HG03432 (cell line): ENCODE results near the gene MATK.

Experiments
- ATAC-seq: cut with Tn5 transposase; IDR thresholded peaks from one replicate; pipeline ENCODE4 v1.9.1; 2021; ENCODE audit warnings: mild to moderate bottlenecking, moderate library complexity; ENCODE audit not compliant: unreplicated experiment

Gene MATK

DNA sequence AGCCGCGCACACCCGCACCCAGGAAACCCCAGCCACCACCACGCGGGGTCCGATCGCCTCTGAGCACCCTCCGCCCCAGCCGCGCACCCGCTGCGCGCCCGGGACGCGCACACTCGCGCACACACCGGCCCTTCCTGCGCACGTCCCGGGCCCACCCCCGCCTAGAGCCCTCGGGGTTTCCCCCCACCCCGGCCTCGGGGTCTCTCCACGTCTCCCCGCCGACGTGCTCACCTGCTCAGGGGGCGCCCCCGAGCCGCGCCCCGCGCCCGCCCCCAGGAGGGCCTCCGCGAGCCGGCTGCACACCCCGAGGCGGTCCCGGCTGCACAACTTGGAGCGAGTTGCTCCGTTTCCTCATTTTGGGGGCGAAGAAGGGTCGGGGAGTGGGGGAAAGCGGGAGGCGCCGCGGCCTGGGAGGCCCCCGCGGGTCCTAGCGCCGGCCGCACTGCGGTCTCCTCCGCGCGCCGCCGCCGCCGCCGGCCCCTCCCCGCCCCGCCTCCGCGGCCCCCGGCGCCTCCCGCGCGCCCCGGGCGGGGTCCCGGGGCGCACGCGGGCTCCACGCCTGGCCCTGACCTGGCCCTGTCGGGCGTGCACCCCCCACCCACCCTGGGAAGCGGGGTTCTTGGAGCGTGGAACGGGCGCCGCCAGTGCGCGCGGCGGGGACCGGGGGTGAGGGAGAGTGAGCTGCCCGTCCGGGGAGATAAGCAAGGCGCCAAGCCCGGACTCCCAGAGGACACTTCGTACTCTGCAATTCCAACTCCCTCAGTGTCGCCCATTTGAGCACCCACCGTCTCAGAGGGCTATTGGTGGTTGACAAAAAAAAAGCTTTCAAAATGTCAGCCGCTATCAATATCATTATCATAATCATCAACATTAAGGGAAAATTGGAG, at the start of gene MATK:
Gene MATK, minus strand, starts transcription at position 444 of the 887 bp plus-strand sequence. CDS start 1,246 bp downstream, outside the sequence.
- no peak for ATAC-seq

DNA sequence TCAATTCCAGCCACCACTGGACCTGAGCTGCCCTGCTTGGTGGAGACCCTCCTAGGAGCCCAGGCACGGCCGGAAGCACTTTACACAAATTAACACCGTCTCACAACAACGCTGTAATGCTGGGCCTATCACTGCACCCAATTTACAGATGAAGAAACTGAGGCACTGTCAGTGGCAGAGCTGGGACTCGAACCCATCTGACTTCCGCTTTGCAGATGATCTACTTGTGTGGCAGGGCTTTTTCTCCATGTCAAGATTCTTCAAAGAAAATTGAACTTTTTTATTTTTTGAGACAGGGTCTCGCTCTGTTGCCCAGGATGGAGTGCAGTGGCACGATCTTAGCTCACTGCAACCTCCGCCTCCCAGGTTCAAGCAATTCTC, 48.9 kb upstream of the MATK start:
- no peak for ATAC-seq

GRCh38 chr19:3834349-3835054, 48.3 kb upstream of the MATK start:
- no peak for ATAC-seq

GRCh38 chr19:3833578-3834348, 47.6 kb upstream of the MATK start:
- no peak for ATAC-seq

GRCh38 chr19:3832001-3832400, 45.8 kb upstream of the MATK start:
- no peak for ATAC-seq

DNA sequence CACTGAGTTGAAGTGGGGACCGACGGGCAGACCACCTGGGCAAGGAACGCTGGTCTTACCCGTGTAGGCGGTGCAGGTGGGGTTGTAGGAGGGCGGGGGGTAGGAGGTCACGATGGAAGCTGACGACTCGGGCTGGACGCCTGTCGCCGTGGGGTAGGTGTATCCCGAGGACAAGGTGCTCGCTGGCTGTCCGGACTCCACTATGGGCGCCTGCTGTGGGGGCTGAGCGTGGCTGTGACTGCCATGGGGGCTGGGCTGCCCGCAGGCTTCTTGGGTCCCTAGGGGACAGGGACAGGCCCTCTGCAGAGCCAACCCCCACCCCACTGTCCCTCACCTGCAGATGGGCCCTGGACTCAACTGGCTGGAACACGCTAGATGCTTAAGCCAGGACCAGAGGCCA, 45.4 kb upstream of the MATK start:
- no peak for ATAC-seq

DNA sequence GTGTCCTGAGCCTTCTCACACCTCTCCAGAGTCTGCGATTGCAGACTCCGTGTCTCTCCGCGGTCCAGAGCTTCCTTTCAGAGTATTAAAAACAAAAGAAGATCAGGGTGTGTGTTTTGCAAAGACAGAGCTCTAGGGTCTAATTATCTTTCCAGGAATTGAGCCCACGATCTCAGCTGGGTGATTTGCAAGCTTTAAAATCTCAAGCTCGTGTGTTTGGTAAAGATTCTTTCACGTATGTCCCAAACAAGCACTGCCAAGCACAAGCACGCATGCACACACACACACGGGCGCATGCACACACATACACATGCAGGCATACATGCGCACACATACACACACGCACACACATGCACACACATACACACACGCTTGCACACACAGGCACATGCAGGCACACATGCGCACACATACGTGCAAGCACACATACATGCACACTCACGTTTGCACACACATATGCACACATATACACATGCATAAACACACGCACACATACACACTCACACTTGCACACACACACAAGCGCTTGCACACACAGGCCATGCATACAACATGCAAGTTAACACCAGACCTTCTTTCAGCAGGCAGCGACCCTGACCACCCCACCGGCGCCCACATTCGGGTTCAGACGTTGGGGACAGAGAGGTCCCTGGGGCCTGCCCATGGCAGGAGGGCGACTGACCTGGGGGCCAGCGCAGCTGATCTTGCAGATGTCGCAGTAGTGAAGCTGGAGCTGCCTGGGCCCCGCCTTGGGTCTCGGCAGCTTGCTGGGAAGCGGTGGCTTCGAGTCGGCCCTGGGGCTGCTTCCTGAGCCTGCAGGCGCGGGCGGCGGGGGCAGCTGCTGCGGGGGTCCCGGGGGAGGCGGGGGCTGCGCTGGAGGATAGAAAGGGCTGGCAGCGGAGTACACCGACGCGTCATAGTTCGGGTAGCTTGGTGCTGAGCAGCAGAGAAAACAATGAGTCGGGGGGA, 44.7 kb upstream of the MATK start:
- no peak for ATAC-seq

DNA sequence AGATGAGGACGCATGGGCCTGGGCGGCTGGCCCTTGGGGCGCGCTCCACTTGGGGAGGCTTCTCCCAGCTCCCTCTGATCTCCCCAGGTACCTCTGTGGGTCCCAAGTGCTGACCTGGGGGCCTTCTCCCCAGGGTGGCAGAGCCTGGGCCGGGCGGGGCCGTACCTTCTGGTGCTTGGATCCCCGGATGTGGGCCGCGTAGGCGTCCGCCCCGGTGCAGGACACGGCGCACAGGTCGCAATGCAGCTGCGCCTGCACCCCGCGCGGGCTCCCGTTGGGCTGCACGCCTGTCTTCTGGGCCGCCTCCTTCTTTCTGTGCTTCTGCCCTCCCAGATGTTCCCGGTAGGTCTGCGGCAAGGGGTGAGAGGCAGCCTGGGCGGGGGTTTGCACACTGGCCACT, 41.1 kb upstream of the MATK start:
- ATAC-seq, result no peak

GRCh38 chr19:3826163-3826562, 40.0 kb upstream of the MATK start:
- no peak for ATAC-seq

GRCh38 chr19:3825286-3825956, 39.2 kb upstream of the MATK start:
- no peak for ATAC-seq

DNA sequence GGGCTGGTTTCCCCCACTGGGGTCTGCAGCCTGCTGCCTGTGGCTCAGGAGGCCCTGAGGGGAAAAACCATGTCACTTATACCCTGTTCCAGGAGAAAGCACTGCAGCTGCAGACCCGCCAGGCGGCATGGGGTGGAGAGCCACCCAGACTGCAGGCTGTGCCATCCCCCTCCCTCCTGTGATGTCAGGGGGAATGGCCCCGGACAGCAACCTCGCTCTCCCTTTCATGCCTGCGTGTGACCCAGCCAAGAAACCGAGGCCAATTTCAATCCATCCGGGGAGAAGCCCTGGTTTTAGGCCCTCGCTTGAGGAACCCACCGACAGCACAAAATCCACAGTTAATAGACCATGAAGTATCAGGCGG, 37.2 kb upstream of the MATK start:
- ATAC-seq, result no peak

DNA sequence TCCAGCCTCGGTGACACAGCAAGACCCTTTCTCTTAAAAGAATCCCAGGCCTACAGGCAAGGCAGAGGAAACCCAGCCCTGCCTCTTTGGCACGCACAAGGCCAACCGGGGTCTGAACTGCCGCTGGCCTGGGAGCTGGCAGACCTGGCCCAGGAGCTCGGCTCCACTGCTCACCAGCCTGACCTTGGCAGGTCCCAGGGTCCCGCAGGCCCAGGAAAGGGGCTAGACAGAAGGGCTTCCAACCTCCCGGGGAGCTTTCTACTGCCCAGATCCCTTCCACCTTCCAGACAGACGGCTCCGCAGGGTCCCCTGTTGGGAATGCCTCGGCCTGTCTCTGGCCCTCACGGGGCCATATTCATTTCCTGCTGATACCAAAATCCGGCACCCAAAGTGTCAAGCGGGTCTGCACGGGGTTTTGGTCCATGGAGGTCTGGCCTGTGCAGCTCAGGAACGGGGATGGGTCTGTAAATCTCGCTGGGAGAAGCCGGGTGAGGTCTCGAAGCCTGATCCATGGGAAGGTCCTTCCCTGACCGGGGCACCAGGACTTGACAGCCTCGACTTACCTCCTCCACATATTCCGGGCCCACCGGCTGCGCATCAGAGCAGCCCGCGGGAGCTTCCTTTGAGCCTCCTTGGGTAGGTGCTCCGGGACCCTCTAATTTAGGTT, 36.6 kb upstream of the MATK start:
- ATAC-seq, result no peak

DNA sequence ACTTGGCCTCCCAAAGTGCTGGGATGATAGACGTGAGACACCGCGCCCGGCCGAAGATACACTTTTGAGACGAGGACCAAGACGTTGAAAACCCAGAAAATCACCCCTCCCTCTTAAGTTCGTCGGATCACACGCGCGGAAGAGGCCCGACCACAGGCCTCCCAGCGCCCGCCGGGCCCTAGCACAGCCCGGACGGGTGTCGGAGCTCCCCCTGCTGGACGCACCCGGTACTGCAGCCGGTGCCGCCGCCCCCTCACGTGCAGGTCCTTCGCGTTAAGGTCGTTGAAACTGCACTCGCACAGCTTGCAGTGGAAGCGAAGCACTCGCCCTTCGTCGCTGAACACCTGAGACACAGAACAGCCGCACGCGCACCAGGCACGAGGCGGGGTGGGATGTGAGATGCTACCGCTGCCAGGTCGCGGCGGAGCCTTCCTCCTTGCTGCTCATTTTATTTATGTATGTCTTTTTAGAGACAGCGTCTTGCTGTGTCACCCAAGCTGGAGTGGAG, 35.7 kb upstream of the MATK start:
- no peak for ATAC-seq

GRCh38 chr19:3821156-3821555, 35.0 kb upstream of the MATK start:
- no peak for ATAC-seq

- ATAC-seq, result no peak
These were observed 33.8 kb upstream of the MATK start for GRCh38 chr19:3819989-3820388.

GRCh38 chr19:3818918-3819317, 32.7 kb upstream of the MATK start:
- no peak for ATAC-seq

DNA sequence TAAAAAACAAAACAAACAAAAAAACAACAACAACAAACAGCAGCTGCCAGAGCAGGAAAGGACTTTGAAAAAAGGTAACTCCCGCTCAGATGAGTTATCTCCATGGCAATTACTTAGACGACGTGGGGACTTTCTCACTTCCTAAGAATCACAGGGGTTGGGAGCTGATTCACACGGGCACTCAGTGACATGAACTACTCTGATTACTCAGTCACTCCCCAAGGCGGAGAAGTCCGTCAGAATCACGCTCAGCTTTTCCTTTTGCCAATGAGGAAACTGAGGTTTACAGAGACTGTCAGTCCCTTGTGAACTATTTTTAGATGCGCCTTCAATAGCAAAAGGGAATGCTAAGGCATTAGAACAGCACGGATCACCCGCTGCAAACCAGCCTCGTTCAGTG, 32.3 kb upstream of the MATK start:
- ATAC-seq, result no peak

- no peak for ATAC-seq
These were observed 31.6 kb upstream of the MATK start for GRCh38 chr19:3817761-3818160.

DNA sequence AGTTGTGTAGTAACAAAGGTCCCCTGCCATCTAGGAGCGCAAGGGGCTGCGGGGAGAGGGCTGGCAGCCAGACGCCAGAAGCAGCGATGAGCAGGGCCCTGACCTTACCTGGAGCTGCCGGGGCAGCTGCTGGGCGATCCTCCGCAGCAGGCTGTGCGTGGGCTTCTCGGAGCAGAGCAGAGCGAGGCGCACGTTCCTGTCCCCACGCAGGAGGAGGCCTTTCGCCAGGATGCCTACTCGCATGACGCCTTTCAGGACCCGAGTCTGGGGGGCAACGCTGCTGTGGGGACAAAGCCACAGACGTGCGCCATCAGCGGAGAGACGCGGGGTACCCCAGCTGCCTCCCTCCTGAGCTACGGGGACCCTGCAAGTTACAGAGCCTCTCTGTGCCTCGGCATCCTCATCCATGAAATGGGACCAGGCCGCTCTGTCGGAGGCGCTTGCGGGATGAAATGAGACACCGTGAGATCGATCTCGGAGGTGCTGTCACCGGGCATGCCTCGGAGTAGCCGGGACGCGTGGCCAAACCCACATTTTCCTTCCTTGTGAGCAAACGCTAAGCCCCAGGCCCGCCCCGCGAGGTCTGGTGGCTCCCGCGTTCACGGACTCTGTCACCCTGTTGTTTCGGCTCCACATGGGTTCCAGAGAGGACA, 30.5 kb upstream of the MATK start:
- no peak for ATAC-seq
